GM23338 (cell line): Measurements from ENCODE around the gene GPI. TPM values are rescaled to one million over a fixed set of nuclear protein-coding genes. Genes with fewer than 3 reads are reported as not detected.
A peak's percentile ranks its signal among the peaks of the same experiment; 100 is the strongest.

Source experiments
- ATAC-seq: fragments of 200-7000 bp; cut with Tn5 transposase; 3 replicates; pipeline ENCODE4 v1.9.1; 2020
- DNase-seq: peaks from one replicate; pipeline ENCODE4 v3.0.0-alpha.2; 2015; ENCODE audit warnings: low spot score
- H2AFZ ChIP-seq: fragments of 200-600 bp; sonication (generic); 2 replicates; pipeline ENCODE4 v1.8.0; 2016; ENCODE audit warnings: antibody characterized with exemption, mild to moderate bottlenecking, moderate library complexity
- H3F3A ChIP-seq: fragments of 200-600 bp; sonication (generic); replicated peaks from 2 replicates; pipeline ENCODE4 v1.8.0; 2017; ENCODE audit warnings: antibody characterized with exemption, mixed run types, low read depth
- H3K27ac ChIP-seq: fragments of 200-600 bp; sonication (generic); 2 replicates; pipeline ENCODE4 v1.6.1; 2016; ENCODE audit warnings: low read depth
- H3K27me3 ChIP-seq: fragments of 200-600 bp; sonication (generic); 2 replicates; pipeline ENCODE4 v1.8.0; 2016; ENCODE audit warnings: mild to moderate bottlenecking, mixed run types, moderate library complexity; ENCODE audit not compliant: insufficient read depth
- H3K36me3 ChIP-seq: fragments of 200-600 bp; sonication (generic); 2 replicates; pipeline ENCODE4 v1.8.0; 2016; ENCODE audit warnings: mild to moderate bottlenecking; ENCODE audit not compliant: insufficient read depth
- H3K4me1 ChIP-seq: fragments of 200-600 bp; sonication (generic); 2 replicates; pipeline ENCODE4 v1.8.0; 2016; ENCODE audit warnings: mild to moderate bottlenecking, moderate library complexity; ENCODE audit not compliant: insufficient read depth
- H3K4me2 ChIP-seq: fragments of 200-600 bp; sonication (generic); 2 replicates; pipeline ENCODE4 v1.7.1; 2017; ENCODE audit warnings: mixed run types
- H3K4me3 ChIP-seq: fragments of 200-600 bp; sonication (generic); 2 replicates; pipeline ENCODE4 v1.6.1; 2016; ENCODE audit warnings: mixed run types
- H3K79me2 ChIP-seq: fragments of 200-600 bp; sonication (generic); replicated peaks from 2 replicates; pipeline ENCODE4 v1.8.0; 2017; ENCODE audit warnings: mild to moderate bottlenecking; ENCODE audit not compliant: insufficient read depth
- H3K9me2 ChIP-seq: fragments of 200-600 bp; sonication (generic); 2 replicates; pipeline ENCODE4 v1.8.0; 2017; ENCODE audit not compliant: insufficient read depth
- H4K20me1 ChIP-seq: fragments of 200-600 bp; sonication (generic); replicated peaks from 2 replicates; pipeline ENCODE4 v1.8.0; 2017; ENCODE audit warnings: mild to moderate bottlenecking; ENCODE audit not compliant: insufficient read depth
- H3K27ac Mint-ChIP-seq: 2 replicates; pipeline ENCODE4 v1.8.0; 2020; ENCODE audit warnings: inconsistent platforms, mild to moderate bottlenecking, moderate library complexity, mixed read lengths
- H3K27me3 Mint-ChIP-seq: 3 replicates; pipeline ENCODE4 v1.8.0; 2022; ENCODE audit warnings: low read depth, mild to moderate bottlenecking, moderate library complexity, mixed read lengths, inconsistent platforms; ENCODE audit not compliant: insufficient read depth, poor library complexity
- H3K36me3 Mint-ChIP-seq: 3 replicates; pipeline ENCODE4 v1.8.0; 2021; ENCODE audit warnings: low read depth, mild to moderate bottlenecking, inconsistent platforms, moderate library complexity, mixed read lengths
- H3K4me1 Mint-ChIP-seq: 3 replicates; pipeline ENCODE4 v1.8.0; 2020; ENCODE audit warnings: mild to moderate bottlenecking, inconsistent platforms, mixed read lengths
- H3K4me3 Mint-ChIP-seq: 3 replicates; pipeline ENCODE4 v1.8.0; 2021; ENCODE audit warnings: moderate library complexity, mild to moderate bottlenecking, inconsistent platforms, mixed read lengths
- H3K9me3 Mint-ChIP-seq: 3 replicates; pipeline ENCODE4 v1.8.0; 2020; ENCODE audit warnings: moderate library complexity, mild to moderate bottlenecking, inconsistent platforms, mixed read lengths
- CREB1 ChIP-seq: fragments of 250-450 bp; sonication (Bioruptor Pico); IDR thresholded peaks from 2 replicates; pipeline ENCODE4 v1.5.0; 2020; ENCODE audit warnings: low read depth, mild to moderate bottlenecking, moderate library complexity
- CTCF ChIP-seq, 2 experiments: fragments of 200-600 bp in 1 of 2; sonication (generic) in 1 of 2; conservative IDR thresholded peaks; 2 replicates each; pipeline versions ENCODE4 v1.5.1 to v1.6.1; 2016 to 2017; ENCODE audit warnings: antibody characterized with exemption in 2 of 2, low read depth in 2 of 2, mild to moderate bottlenecking in 2 of 2, moderate library complexity in 1 of 2
- POLR2AphosphoS5 ChIP-seq: IDR thresholded peaks from 2 replicates; pipeline ENCODE4 v1.6.1; 2016; ENCODE audit warnings: antibody characterized with exemption, low read depth
- REST ChIP-seq: IDR thresholded peaks from one replicate; pipeline ENCODE4 v1.6.1; 2018; ENCODE audit warnings: antibody characterized with exemption; ENCODE audit not compliant: unreplicated experiment
- STAT1 ChIP-seq: IDR thresholded peaks from one replicate; pipeline ENCODE4 v1.6.1; 2016; ENCODE audit warnings: antibody characterized with exemption; ENCODE audit not compliant: unreplicated experiment
- ZNF331 ChIP-seq: fragments of 250-450 bp; sonication (Bioruptor Pico); IDR thresholded peaks from 2 replicates; pipeline ENCODE4 v1.5.0; 2020; ENCODE audit warnings: low read depth, mild to moderate bottlenecking, moderate library complexity
- polyA plus RNA-seq: library from polyadenylated mRNA; unstranded; fragments of >200 nt; fragmentation: Nextera tagmentation; extraction: Ambion mirVana; gene quantifications from 2 replicates; pipeline ENCODE4 v1.2.1, GENCODE V29; 2016
- total RNA-seq: library from RNA; depleted of rRNA; stranded (reverse); fragments of >200 nt; shearing (Covaris generic); gene quantifications from 2 replicates; pipeline ENCODE4 v1.2.3, GENCODE V29; 2014

The GPI gene
- total and polyA plus RNA-seq, 2 experiments from 2014 or later = 136 to 327 TPM

GRCh38 chr19:34432797-34433196, 67.8 kb downstream of the GPI start:
- Histone ChIP-seq H3K79me2 (peaks cover 96% of the 10 kb centered on the region), H3K4me1 (peaks cover 16% of the 10 kb centered on the region), H3K27me3 (no peaks in the 10 kb centered on the region), H3K9me2 (no peaks in the 10 kb centered on the region), H3K4me3 (no peak overlapping the region), H2AFZ (no peak overlapping the region), H3K27ac (no peak overlapping the region; the same call in 1 of the 2 replicates), H3F3A (0 out of 2 replicates have a peak, but pooled peaks cover 2% of the 10 kb centered on the region), H3K4me2 (no peak overlapping the region), H3K36me3 (peaks cover 45% of the 10 kb centered on the region), H4K20me1 (peaks cover 64% of the 10 kb centered on the region)
- Mint-ChIP-seq H3K4me1 (peaks cover 15% of the 10 kb centered on the region; the same call in 2 of the 3 replicates), H3K4me3 (no peak overlapping the region), H3K9me3 (no peaks in the 10 kb centered on the region), H3K27me3 (peaks cover 4% of the 10 kb centered on the region), H3K36me3 (peaks cover 73% of the 10 kb centered on the region), H3K27ac (no peak overlapping the region; the same call in 1 of the 2 replicates)
- no peak for ATAC-seq
- no peak for TF ChIP-seq POLR2AphosphoS5
- no peak for TF ChIP-seq CTCF (conservative IDR thresholded peaks at IDR 0.05; ENCODE audit: low read depth in 2 of 2)
- TF ChIP-seq CREB1 (CRISPR knock-in tag) = no peak
- no peak for TF ChIP-seq STAT1
- DNase-seq = peak; percentile 2

GRCh38 chr19:34436716-34437115, 71.7 kb downstream of the GPI start:
- Mint-ChIP-seq H3K36me3 (peaks cover 95% of the 10 kb centered on the region), H3K4me3 (no peak overlapping the region), H3K27ac (no peak overlapping the region), H3K9me3 (no peaks in the 10 kb centered on the region), H3K27me3 (peaks cover 2% of the 10 kb centered on the region), H3K4me1 (no peaks in the 10 kb centered on the region; the same call in 1 of the 3 replicates)
- Histone ChIP-seq H3K27ac (no peak overlapping the region), H3K36me3 (peaks cover 64% of the 10 kb centered on the region), H2AFZ (no peak overlapping the region), H3K4me3 (no peak overlapping the region), H3K4me2 (no peak overlapping the region), H3K9me2 (no peaks in the 10 kb centered on the region), H3K79me2 (peaks cover 98% of the 10 kb centered on the region), H3K27me3 (no peaks in the 10 kb centered on the region), H3K4me1 (no peaks in the 10 kb centered on the region), H3F3A (no peaks in the 10 kb centered on the region), H4K20me1 (peaks cover 57% of the 10 kb centered on the region)
- TF ChIP-seq CTCF (conservative IDR thresholded peaks at IDR 0.05; ENCODE audit: low read depth in 2 of 2) (no peak), ZNF331 (CRISPR knock-in tag) (no peak), REST (no peak)
- ATAC-seq (no peak), DNase-seq (no peak)
